Neural crest cell (in vitro differentiated cells): Measurements from ENCODE around the gene NPIPB4. TPM values are rescaled to one million over a fixed set of nuclear protein-coding genes. Genes with fewer than 3 reads are reported as not detected.
"Not testable (repeated sequence)": the region's sequence is repeated elsewhere in the genome, so short reads cannot be mapped to it uniquely, and the experiment has no call there.

ENCODE experiments used
- DNase-seq: peaks from one replicate; pipeline ENCODE4 v3.0.0; 2021; ENCODE audit warnings: low read depth, mixed read lengths, low spot score
- H3K27ac Mint-ChIP-seq: one replicate; pipeline ENCODE4 v1.8.0; 2021; ENCODE audit warnings: mild to moderate bottlenecking, mixed read lengths; ENCODE audit not compliant: unreplicated experiment
- H3K27me3 Mint-ChIP-seq: 2 replicates; pipeline ENCODE4 v1.8.0; 2021; ENCODE audit warnings: low read depth, mild to moderate bottlenecking, mixed read lengths
- H3K36me3 Mint-ChIP-seq: 2 replicates; pipeline ENCODE4 v1.8.0; 2021; ENCODE audit warnings: low read depth, mild to moderate bottlenecking, mixed read lengths
- H3K4me1 Mint-ChIP-seq: 2 replicates; pipeline ENCODE4 v1.8.0; 2021; ENCODE audit warnings: mixed read lengths
- H3K4me3 Mint-ChIP-seq: one replicate; pipeline ENCODE4 v1.8.0; 2021; ENCODE audit warnings: mild to moderate bottlenecking, mixed read lengths
- H3K9me3 Mint-ChIP-seq: 2 replicates; pipeline ENCODE4 v1.8.0; 2021; ENCODE audit warnings: mixed read lengths
- long read RNA-seq: library from polyadenylated mRNA; unstranded; transcript quantifications from one replicate; pipeline ENCODE4 v2.0.0, GENCODE V29; 2020
- total RNA-seq: library from RNA; stranded (reverse); gene quantifications from 2 replicates; pipeline ENCODE4 v1.2.1, GENCODE V29; 2021

NPIPB4 gene
- total RNA-seq: 100 and 113 TPM in 2 replicates
- long read RNA-seq, partial matches to known transcripts: 0 of 2 reads
- long read RNA-seq, other reads (novel, unspliced or antisense): 2 of 2 reads

GRCh38 chr16:21857656-21858055 lies at the start of gene NPIPB4:
Gene NPIPB4, minus strand, starts transcription at chr16:21857756. Its CDS starts 378 bp downstream, at chr16:21857378.
- not testable (repeated sequence) for DNase-seq, H3K4me1 Mint-ChIP-seq, H3K36me3 Mint-ChIP-seq, H3K4me3 Mint-ChIP-seq, H3K9me3 Mint-ChIP-seq, H3K27ac Mint-ChIP-seq, H3K27me3 Mint-ChIP-seq

- not testable (repeated sequence) for H3K36me3 Mint-ChIP-seq, H3K9me3 Mint-ChIP-seq, H3K27me3 Mint-ChIP-seq, H3K4me3 Mint-ChIP-seq, H3K27ac Mint-ChIP-seq, H3K4me1 Mint-ChIP-seq, DNase-seq
Observed at GRCh38 chr16:21898998-21899397, 41.4 kb upstream of the NPIPB4 start.

- DNase-seq, H3K27ac Mint-ChIP-seq, H3K36me3 Mint-ChIP-seq, H3K9me3 Mint-ChIP-seq, H3K4me3 Mint-ChIP-seq, H3K4me1 Mint-ChIP-seq, H3K27me3 Mint-ChIP-seq: not testable (repeated sequence)
Observed at GRCh38 chr16:21881988-21882387, 24.4 kb upstream of the NPIPB4 start.

- H3K4me1 Mint-ChIP-seq, H3K27ac Mint-ChIP-seq, H3K9me3 Mint-ChIP-seq, DNase-seq, H3K4me3 Mint-ChIP-seq, H3K36me3 Mint-ChIP-seq: not testable (repeated sequence)
- peaks cover 10% of the 10 kb centered on the region for H3K27me3 Mint-ChIP-seq
Observed at GRCh38 chr16:21837186-21837585, 20.4 kb downstream of the NPIPB4 start.

- not testable (repeated sequence) for H3K36me3 Mint-ChIP-seq, H3K27ac Mint-ChIP-seq, DNase-seq, H3K4me3 Mint-ChIP-seq, H3K4me1 Mint-ChIP-seq, H3K9me3 Mint-ChIP-seq
- H3K27me3 Mint-ChIP-seq: peaks cover 10% of the 10 kb centered on the region
Observed at GRCh38 chr16:21836334-21836733, 21.2 kb downstream of the NPIPB4 start.

GRCh38 chr16:21835747-21836146 lies 21.8 kb downstream of the NPIPB4 start:
- H3K4me1 Mint-ChIP-seq, DNase-seq, H3K27ac Mint-ChIP-seq, H3K36me3 Mint-ChIP-seq, H3K9me3 Mint-ChIP-seq, H3K4me3 Mint-ChIP-seq: not testable (repeated sequence)
- H3K27me3 Mint-ChIP-seq: peaks cover 10% of the 10 kb centered on the region

GRCh38 chr16:21834211-21834610 lies 23.3 kb downstream of the NPIPB4 start:
- DNase-seq, H3K27me3 Mint-ChIP-seq, H3K27ac Mint-ChIP-seq, H3K9me3 Mint-ChIP-seq, H3K4me3 Mint-ChIP-seq, H3K36me3 Mint-ChIP-seq, H3K4me1 Mint-ChIP-seq: not testable (repeated sequence)

- not testable (repeated sequence) for H3K36me3 Mint-ChIP-seq, H3K4me1 Mint-ChIP-seq, H3K27ac Mint-ChIP-seq, H3K4me3 Mint-ChIP-seq, DNase-seq, H3K9me3 Mint-ChIP-seq
- peaks cover 24% of the 10 kb centered on the region for H3K27me3 Mint-ChIP-seq
Observed at GRCh38 chr16:21829929-21830328, 27.6 kb downstream of the NPIPB4 start.

- not testable (repeated sequence) for H3K4me1 Mint-ChIP-seq, H3K27ac Mint-ChIP-seq, H3K36me3 Mint-ChIP-seq, H3K9me3 Mint-ChIP-seq, DNase-seq, H3K4me3 Mint-ChIP-seq
- peaks cover 19% of the 10 kb centered on the region for H3K27me3 Mint-ChIP-seq
Observed at GRCh38 chr16:21826067-21826706, 31.4 kb downstream of the NPIPB4 start.

- H3K9me3 Mint-ChIP-seq, H3K4me3 Mint-ChIP-seq, H3K4me1 Mint-ChIP-seq, H3K27ac Mint-ChIP-seq, H3K36me3 Mint-ChIP-seq, DNase-seq: not testable (repeated sequence)
- peaks cover 19% of the 10 kb centered on the region for H3K27me3 Mint-ChIP-seq
Observed at GRCh38 chr16:21825526-21825925, 32.0 kb downstream of the NPIPB4 start.

- not testable (repeated sequence) for H3K36me3 Mint-ChIP-seq, H3K4me3 Mint-ChIP-seq, DNase-seq, H3K27ac Mint-ChIP-seq, H3K9me3 Mint-ChIP-seq
- Mint-ChIP-seq H3K4me1 (peaks cover 20% of the 10 kb centered on the region), H3K27me3 (peaks cover 16% of the 10 kb centered on the region)
Observed at GRCh38 chr16:21823258-21823657, 34.3 kb downstream of the NPIPB4 start.

- not testable (repeated sequence) for DNase-seq, H3K36me3 Mint-ChIP-seq, H3K27me3 Mint-ChIP-seq, H3K9me3 Mint-ChIP-seq
- H3K27ac Mint-ChIP-seq: peak overlapping the region; percentile 96
- peaks cover 17% of the 10 kb centered on the region for H3K4me1 Mint-ChIP-seq
- H3K4me3 Mint-ChIP-seq: peak overlapping the region; percentile 89
Observed at GRCh38 chr16:21820908-21821465, 36.6 kb downstream of the NPIPB4 start.

- H3K4me1 Mint-ChIP-seq: peaks cover 17% of the 10 kb centered on the region
- not testable (repeated sequence) for H3K36me3 Mint-ChIP-seq
Observed at GRCh38 chr16:21820028-21820907, 37.3 kb downstream of the NPIPB4 start.

More at GRCh38 chr16:21820028-21820907, 37.3 kb downstream of the NPIPB4 start:
- peak; percentile 62 for DNase-seq
- not testable (repeated sequence) for H3K27me3 Mint-ChIP-seq, H3K9me3 Mint-ChIP-seq
- Mint-ChIP-seq H3K27ac (peak overlapping the region; percentile 96), H3K4me3 (peak overlapping the region; percentile 89)
